GM18868 (cell line): Measurements from ENCODE around the gene WFS1.

Experiments
- ATAC-seq: cut with Tn5 transposase; IDR thresholded peaks from one replicate; pipeline ENCODE4 v1.9.1; 2021; ENCODE audit warnings: mild to moderate bottlenecking, moderate library complexity; ENCODE audit not compliant: unreplicated experiment

The WFS1 gene

GRCh38 chr4:6259886-6260285, 9.8 kb upstream of the WFS1 start:
- ATAC-seq, result no peak

DNA sequence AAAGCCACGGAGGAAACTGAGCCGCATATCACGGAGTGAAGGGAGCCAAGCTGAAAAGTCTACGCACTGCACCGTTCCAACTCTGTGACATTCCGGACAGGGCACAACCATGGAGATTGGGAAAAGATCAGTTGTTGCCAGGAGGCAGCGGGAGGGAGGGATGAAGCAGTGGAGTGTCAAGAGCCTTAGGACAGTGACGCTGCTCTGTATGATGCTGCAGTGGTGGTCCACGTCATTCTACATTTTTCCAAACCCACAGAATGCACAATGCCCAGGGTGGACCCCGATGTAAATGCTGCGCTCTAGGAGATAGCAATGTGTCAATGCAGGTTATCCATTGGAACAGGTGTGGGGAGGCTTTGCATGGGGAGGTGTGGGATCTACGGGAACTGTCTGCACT, 7.5 kb upstream of the WFS1 start:
- no peak for ATAC-seq

DNA sequence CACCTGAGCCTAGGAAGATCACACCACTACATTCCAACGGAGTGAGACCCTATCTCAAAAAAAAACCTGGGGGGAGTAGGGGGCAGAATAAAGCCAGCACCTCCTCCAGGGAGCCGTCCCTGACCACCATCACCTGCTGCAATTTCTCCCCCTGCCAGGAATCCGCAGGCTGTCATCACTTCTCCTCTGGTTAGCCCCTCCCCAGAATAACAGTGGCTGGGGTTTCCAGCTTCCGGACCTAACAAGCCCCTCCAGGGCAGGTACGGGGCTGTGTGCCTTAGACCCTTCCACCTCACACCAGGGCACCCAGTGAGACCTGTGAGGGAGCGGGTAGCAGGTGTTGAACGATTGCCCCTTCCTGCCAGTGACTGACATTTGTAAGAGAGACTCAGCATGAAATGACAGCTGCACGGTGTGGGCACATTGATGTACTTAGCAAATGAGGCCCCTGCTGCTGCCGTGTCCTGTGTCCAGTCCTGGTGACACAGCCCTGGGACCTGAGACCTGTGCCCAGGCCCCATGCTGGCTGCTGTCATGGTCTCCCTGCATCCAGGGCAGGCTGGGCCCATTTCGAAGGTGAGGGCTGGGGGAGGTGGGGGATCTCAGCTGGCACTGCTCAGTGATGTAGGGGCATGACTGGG, 6.7 kb upstream of the WFS1 start:
- no peak for ATAC-seq

DNA sequence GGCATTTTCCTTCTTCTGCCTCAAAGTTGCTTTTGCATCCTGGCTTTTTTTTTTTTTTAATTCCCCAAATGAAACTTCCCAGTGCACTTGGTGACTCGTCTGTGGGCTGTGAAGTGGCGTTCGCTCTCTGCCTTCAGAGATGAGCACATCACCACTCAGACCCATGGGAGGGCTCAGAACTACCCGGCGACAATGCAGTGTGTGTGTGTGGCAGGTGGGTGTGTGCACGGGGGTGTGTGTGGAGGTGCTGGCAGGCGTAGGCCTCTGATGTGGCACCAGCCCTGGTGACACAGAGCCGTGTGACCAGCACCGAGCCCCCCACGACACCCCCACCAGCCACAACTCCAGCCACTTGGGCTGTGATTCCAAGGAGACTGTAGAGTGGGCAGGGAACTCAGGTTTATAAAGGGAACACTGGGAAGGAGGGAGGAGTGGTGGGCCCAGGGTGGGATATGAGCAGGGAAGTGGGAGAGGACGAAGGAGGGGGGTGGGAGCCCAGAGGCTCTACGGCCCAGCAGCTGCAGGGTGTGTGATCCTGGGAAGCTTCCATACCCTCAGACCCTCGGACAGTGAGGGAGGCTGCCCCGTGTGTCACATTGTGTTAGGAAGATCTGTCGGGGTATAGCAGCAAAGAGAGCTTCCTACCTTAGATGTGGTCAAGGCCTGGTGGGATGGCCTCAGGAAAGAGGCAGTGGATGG, 6.0 kb upstream of the WFS1 start:
- ATAC-seq, result no peak

DNA sequence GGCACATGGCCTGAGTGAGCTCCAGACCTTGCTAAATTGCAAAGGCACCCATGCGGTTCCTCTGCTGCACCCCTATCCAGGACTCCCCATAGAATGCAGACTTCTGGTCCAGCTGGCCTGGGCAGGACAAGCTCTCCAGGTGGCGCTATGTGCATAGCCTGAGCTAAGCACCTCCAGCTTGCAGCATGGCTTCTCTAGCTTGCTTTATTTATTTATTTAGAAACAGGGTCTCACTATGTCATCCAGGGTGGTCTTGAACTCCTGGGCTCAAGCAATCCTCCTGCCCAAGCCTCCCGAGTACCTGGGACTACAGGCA, 5.5 kb upstream of the WFS1 start:
- ATAC-seq, result peak; percentile 42

- ATAC-seq, result no peak
Measured at GRCh38 chr4:6265546-6265945, 4.1 kb upstream of the WFS1 start.

DNA sequence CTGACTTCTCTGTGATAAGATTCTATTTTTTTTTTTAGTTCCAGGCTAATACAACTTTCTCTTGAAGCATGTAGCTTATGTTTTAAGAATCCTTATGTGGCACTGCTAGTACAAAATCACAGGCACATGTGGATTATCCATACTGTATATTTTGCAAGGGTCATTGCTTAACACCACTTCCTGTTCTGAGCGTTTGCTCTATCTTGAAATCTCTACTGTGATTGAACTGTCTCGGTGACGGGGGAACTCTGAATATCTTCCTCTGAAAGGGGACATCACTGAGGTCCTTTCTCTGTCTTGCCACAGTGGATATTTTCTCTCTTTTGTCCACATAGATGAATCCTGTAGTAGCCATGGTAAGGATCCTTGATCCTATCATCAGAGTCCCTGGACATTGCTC, 2.1 kb upstream of the WFS1 start:
- no peak for ATAC-seq

- ATAC-seq, result peak; percentile 8
Measured at GRCh38 chr4:6268650-6269615, 717 bp upstream of the WFS1 start.

DNA sequence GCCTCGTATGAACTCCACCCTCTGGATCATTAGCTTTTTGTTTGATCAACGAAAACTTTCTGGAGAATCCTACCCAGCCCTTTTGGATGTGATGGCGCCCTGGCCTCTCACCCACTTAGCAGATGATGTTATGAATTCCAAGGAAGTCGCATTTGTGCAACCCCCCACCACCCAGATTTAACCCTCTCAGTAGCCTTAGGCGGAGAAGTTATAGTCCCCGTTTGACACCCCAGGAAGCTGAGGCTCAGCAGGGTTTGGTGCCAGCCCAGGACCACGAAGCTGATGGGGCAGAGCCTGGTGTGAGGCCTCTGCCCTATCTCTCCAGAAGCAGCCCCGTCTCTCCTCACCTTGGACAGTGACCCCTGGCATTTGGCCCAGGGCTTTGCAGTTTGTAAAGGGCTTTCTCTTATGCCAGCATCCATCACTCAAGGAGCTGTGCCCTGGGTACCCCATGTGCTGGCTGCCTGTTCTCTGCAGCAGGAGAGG, 1.0 kb downstream of the WFS1 start:
- ATAC-seq, result no peak

- no peak for ATAC-seq
Measured at GRCh38 chr4:6271206-6271605, 1.6 kb downstream of the WFS1 start.

- no peak for ATAC-seq
Measured at GRCh38 chr4:6271701-6272465, 2.2 kb downstream of the WFS1 start.

DNA sequence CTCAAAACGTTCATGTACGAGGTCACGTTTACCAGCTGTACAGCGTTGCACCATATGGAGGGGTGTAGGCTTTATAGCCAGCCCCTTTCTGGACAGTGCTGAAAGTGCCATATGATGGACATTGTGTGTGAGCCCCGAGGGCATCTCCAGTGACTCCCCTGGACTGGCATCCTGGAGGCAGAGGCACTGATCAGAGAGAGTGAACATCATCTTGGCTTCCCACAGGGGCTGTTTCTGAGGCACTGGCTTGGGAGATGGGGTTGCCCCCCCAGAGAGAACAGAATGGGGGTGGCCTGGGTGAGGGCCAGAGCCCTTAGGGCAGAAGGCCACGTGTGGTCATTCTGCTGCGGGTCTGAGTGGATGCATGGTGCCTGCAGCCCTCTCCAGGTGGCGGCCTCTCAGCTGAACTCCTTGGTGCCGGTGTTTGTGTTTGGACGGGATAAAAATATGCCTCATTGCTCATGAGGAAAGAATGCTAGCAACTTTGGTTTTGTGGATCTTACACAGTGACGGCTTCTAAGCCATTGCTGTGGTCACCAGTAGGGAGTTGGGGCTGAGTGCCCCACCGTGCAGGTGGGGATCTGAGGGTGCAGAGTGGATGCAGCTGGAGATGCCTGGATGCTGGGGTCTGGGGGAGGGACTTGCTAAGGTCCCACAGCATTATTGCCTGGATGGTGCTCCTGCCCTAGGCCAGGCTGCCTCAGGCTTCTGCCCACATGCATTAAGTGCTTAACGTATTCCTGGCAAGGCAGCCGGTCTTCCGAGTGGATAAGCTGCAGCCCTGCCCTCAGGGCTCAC, 3.4 kb downstream of the WFS1 start:
- no peak for ATAC-seq

DNA sequence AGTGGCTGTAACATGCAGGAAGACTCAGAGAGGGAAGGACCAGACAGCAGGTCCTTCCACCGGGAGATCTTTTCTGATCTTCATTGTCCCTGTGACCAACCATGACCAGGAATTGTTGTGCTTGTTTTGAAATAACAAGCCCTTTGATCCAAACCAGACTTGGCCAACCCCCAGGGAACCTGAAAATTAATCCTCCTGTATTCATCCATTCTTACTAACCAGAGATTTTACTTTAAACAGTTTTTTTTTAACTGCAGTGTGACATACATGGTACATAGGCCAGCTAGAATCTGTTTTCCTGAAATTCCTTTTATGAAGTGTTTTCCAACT, 4.0 kb downstream of the WFS1 start:
- ATAC-seq, result no peak

DNA sequence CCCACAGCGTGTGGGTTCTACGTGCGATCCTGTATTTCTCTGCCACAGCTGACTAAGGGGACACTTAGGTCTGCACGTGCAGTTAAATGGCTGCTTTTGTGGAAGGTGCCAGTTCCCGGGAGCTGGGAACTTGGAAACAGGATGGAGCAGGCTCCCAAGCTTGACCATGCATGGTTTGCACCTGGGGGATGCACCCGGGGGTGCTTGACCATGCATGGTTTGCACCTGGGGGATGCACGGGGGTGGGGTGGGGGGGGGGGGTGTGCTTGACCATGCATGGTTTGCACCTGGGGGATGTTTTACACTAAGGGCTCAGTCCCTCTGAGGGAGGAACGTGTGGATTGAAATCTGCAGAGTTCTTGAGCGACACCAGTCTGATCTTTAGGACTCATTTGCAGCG, 5.7 kb downstream of the WFS1 start:
- ATAC-seq, result no peak

DNA sequence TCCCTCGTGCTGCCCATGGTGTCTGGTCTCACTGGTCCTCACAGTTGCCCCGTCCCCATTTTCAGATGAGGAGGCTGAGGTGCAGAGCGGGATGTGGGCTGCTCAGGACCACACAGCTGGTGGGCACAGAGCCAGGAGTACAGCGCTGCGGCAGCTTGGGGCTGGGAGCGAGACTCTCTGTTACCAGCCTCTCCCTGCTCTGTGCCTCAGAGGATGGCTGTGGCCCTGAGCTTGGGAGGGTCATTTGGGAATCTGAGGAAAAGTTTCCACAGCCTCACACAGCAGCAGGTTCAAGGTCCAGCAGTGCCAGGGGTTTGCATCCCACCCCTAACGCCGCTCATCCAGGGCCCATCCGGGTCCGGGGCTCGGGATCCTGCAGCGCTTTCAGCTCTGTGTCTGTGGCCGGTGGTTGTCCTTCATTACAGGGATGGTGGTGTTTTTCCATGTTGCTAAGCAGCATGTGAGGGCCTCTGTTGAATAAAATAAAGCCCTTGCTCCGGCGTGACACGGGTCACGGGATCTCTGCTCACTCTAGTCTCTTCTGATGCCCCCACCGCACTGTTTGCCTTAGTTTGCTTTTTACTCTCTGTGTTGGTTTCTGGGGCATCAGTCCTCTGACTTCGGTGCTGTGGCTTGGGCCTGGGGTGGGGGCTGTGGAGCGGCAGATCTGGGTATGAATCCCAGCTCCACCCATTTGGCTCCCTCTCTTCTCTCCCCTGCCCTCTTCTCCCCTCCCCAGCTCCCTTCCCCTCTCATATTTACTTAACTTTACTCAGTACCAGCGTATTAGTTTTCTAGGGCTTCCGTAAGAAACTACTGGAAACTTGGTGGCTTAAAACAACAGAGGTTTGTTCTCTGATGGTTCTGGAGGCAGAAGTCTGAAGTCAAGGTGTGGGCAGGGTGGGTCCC, 6.5 kb downstream of the WFS1 start:
- ATAC-seq, result no peak

GRCh38 chr4:6277139-6277802, 7.6 kb downstream of the WFS1 start:
- no peak for ATAC-seq

DNA sequence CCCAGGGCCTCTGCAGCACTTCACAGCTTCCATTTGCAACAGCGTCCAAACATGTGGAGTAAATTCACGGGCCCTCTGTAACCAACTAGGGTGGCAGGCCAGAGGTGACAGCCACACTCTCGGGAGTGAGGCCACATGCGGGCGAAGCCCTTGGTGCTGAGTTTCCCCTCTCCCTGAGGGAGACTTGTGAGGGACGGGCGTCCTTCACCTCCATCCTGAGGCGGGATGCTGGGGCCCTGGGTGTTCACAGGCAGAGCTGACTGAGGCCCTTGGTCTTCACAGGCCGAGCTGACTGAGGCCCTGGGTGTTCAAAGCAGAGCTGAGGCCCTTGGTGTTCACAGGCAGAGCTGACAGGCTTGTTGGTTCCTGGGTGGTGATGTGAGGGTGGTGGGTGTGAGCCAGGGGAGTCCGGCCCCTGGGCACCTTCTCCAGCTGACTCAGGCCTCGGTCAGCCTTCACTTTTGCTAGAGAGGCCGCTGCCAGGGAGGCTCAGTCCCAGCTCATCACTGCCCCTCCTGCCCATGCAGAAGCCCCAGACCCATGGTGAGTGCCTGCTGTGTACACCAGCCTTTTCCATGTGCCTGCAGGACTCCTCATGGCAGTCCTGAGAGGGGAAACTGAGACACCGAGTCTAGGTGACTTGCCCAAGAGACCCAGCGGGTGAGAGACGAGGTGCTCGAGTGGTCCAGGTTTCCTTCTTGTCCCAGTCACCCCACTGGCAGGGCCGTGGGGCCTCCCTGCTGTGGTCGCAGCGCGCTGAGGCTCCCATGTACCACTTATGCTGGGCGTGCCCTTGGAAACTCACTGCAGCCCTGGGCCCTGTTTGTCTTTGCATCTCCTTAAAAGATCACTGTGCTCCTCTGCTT, 8.5 kb downstream of the WFS1 start:
- ATAC-seq, result no peak

DNA sequence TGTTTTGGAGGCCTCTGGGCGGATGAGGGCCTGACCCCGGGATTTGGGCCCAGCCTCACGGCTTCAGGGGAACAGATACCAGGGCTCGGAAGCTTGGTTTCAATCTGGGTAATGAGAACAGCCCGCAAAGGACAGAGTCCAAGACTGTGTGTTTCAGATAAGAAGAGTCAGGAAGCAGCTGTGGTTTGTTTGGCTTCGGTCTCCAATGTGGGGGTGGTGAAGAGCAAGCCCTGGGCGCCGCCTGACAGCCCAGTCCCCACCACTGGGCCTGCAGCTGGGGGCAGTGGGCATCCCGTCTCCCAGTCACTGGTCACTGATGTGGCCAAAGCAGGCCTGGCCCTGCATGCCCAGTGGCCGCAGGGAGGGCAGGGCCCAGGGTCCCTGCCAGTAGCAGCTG, 9.1 kb downstream of the WFS1 start:
- peak; percentile 94 for ATAC-seq
